ENCODE data around the gene CEBPZOS. TPM values are rescaled to one million over a fixed set of nuclear protein-coding genes. Genes with fewer than 3 reads are reported as not detected.
A peak's percentile ranks its signal among the peaks of the same experiment; 100 is the strongest.

CEBPZOS gene
- total and polyA plus RNA-seq, 4 donors = 19.5 to 59.4 (median 29.6) TPM

DNA sequence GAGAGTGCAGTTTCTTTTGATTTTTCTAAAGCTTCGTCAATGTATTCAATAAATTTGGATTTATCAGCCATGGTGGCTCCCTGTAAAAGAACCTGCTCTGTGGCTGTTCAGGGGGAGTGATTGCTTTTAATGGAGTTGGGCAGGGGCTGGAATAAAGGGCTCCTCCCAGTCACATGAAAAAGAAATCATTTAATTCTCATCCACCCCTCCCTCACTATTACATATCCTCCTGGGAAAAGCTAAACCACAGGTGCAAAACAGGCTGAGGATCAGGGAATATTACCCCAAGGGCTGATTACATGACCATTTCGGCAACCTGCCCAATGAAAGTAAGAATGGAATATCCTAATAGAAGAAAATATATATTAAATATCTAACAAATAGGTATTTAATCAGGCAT lies 7.7 kb upstream of the CEBPZOS start, which contains the start of gene SULT6B1:
SULT6B1 (minus strand) TSS at position 101 of the 400 bp plus-strand sequence; CDS start at position 71, 30 bp downstream.
- WGBS, 2 donors = 95 to 96% methylated on average over 2 of the region's 2 CpGs
- peaks cover 0 to 7% (median 2%) of the 10 kb centered on the region in 3 donors for H3K27me3 ChIP-seq (ENCODE audit: control insufficient read depth in 3 of 3, insufficient read depth in 3 of 3, low read length in 2 of 3)
- H3K27ac ChIP-seq (ENCODE audit: low read depth in 1 of 2, low read length in 1 of 2) = no peak within 1 kb of the TSS
- TF ChIP-seq, protein P1, sequence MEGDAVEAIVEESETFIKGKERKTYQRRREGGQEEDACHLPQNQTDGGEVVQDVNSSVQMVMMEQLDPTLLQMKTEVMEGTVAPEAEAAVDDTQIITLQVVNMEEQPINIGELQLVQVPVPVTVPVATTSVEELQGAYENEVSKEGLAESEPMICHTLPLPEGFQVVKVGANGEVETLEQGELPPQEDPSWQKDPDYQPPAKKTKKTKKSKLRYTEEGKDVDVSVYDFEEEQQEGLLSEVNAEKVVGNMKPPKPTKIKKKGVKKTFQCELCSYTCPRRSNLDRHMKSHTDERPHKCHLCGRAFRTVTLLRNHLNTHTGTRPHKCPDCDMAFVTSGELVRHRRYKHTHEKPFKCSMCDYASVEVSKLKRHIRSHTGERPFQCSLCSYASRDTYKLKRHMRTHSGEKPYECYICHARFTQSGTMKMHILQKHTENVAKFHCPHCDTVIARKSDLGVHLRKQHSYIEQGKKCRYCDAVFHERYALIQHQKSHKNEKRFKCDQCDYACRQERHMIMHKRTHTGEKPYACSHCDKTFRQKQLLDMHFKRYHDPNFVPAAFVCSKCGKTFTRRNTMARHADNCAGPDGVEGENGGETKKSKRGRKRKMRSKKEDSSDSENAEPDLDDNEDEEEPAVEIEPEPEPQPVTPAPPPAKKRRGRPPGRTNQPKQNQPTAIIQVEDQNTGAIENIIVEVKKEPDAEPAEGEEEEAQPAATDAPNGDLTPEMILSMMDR (IDR thresholded peaks at IDR 0.05; ENCODE audit: control extremely low read depth, extremely low read depth) = no peak
- H3K9ac ChIP-seq (ENCODE audit: insufficient read depth in 1 of 2, low read length in 2 of 2) = no peak within 1 kb of the TSS
- H3K36me3 ChIP-seq (ENCODE audit: control insufficient read depth in 4 of 4, insufficient read depth in 4 of 4, low read length in 4 of 4) = no peaks in the 10 kb centered on the region
- ATAC-seq (ENCODE audit: insufficient read depth, low FRiP score) = no peak
- H3K9me3 ChIP-seq (ENCODE audit: control insufficient read depth in 4 of 4, insufficient read depth in 3 of 4, low read length in 3 of 4) = no peaks in the 10 kb centered on the region
- H3K4me3 ChIP-seq = no peak within 1 kb of the TSS
- DNase-seq = no peak
- H3K4me1 ChIP-seq (ENCODE audit: control insufficient read depth in 5 of 5, insufficient read depth in 5 of 5, low read length in 5 of 5) = no peaks in the 10 kb centered on the region

DNA sequence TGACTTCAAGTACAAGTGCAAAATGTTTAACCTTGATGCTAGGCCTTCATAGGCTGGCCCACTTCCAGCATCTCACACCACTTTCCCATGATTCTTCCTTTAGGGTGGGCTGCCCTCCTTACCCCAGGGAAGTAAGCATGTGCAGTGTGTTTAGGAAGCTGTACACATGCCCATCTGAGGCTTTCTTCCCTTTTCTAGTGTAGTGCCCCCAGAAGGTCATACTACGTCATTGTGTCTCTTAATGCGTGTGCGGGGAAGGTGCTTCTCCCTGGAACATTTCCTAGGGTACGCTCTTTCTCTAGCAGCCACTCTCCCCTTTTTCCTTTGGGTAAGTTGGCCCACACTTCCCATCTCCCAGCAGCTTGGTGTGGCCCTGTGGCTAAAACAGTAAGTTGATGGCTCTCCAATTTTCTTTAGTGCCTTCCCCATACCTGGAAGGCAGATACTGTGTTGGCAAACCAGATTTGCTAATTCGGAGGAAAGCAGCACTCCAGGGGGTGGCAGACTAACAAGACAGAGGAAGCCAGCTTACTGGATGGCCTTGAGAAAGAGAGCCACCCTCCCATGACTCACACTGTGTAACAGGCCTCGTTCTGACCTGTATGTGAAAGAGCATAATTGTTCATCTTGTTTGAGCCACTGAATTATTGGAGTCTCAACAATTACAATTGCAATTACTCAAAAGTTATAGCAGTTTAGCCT lies 6.7 kb upstream of the CEBPZOS start:
- Histone ChIP-seq H3K36me3 (ENCODE audit: control insufficient read depth in 4 of 4, insufficient read depth in 4 of 4, low read length in 4 of 4) (no peaks in the 10 kb centered on the region), H3K27me3 (ENCODE audit: control insufficient read depth in 3 of 3, insufficient read depth in 3 of 3, low read length in 2 of 3) (peaks cover 0 to 7% (median 2%) of the 10 kb centered on the region in 3 donors), H3K27ac (ENCODE audit: low read depth in 1 of 2, low read length in 1 of 2) (peak overlapping the region in 1 of 2 donors; percentile 13), H3K4me3 (no peak overlapping the region), H3K4me1 (ENCODE audit: control insufficient read depth in 5 of 5, insufficient read depth in 5 of 5, low read length in 5 of 5) (no peaks in the 10 kb centered on the region), H3K9ac (ENCODE audit: insufficient read depth in 1 of 2, low read length in 2 of 2) (no peak overlapping the region), H3K9me3 (ENCODE audit: control insufficient read depth in 4 of 4, insufficient read depth in 3 of 4, low read length in 3 of 4) (no peaks in the 10 kb centered on the region)
- 53 to 70% methylated on average over 6 of the region's 6 CpGs for whole genome bisulfite sequencing, 2 donors
- DNase-seq (no peak), ATAC-seq (ENCODE audit: insufficient read depth, low FRiP score) (peak; percentile 69)
- TF ChIP-seq, protein P1 (IDR thresholded peaks at IDR 0.05; ENCODE audit: control extremely low read depth, extremely low read depth) = no peak

DNA sequence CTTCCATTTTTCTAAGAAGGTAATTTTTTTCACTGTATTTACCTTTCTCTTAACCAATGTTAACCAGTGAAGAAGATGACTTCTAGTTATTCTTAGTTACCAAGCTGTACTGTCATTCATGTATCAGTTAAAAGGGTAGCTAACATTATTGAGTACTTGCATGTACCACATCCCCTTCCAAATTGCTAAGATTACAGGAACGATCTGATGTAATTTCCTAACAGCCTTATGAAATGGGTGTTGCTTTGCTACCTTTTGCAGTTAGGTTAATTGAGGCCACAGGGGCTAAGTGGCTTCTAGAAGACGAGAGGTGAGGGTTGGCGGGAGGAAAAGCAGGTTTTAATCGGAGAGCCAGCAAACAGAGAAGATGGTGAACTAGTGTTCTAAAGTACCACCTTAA lies 6.0 kb upstream of the CEBPZOS start:
- Histone ChIP-seq H3K4me1 (ENCODE audit: control insufficient read depth in 5 of 5, insufficient read depth in 5 of 5, low read length in 5 of 5) (no peaks in the 10 kb centered on the region), H3K27ac (ENCODE audit: low read depth in 1 of 2, low read length in 1 of 2) (no peak overlapping the region), H3K36me3 (ENCODE audit: control insufficient read depth in 4 of 4, insufficient read depth in 4 of 4, low read length in 4 of 4) (no peaks in the 10 kb centered on the region), H3K9me3 (ENCODE audit: control insufficient read depth in 4 of 4, insufficient read depth in 3 of 4, low read length in 3 of 4) (no peaks in the 10 kb centered on the region), H3K9ac (ENCODE audit: insufficient read depth in 1 of 2, low read length in 2 of 2) (no peak overlapping the region), H3K4me3 (no peak overlapping the region), H3K27me3 (ENCODE audit: control insufficient read depth in 3 of 3, insufficient read depth in 3 of 3, low read length in 2 of 3) (peaks cover 0 to 7% (median 2%) of the 10 kb centered on the region in 3 donors)
- 40 to 71% methylated on average over 4 of the region's 4 CpGs for WGBS, 2 donors
- TF ChIP-seq, protein P1 (IDR thresholded peaks at IDR 0.05; ENCODE audit: control extremely low read depth, extremely low read depth) = no peak
- no peak for DNase-seq
- ATAC-seq (ENCODE audit: insufficient read depth, low FRiP score) = no peak

All from lung (tissue), 12 donors.